RWPE2 (cell line): ENCODE results near the gene FLYWCH2.

ENCODE experiments used
- ATAC-seq: fragments of 200-7000 bp; cut with Tn5 transposase; 3 replicates; pipeline ENCODE4 v1.9.1; 2021; ENCODE audit warnings: low read depth
- DNase-seq: peaks from one replicate; pipeline ENCODE4 v3.0.0-alpha.2; 2020; ENCODE audit warnings: low spot score
- H3K27ac ChIP-seq: fragments of 450-650 bp; 2 replicates; pipeline ENCODE4 v1.5.1; 2017; ENCODE audit warnings: mild to moderate bottlenecking; ENCODE audit not compliant: poor library complexity, severe bottlenecking
- H3K27me3 ChIP-seq: fragments of 250-450 bp; sonication (Bioruptor Pico); 2 replicates; pipeline ENCODE4 v1.5.1; 2021; ENCODE audit warnings: mild to moderate bottlenecking, moderate library complexity; ENCODE audit not compliant: insufficient read depth, poor library complexity, severe bottlenecking
- H3K36me3 ChIP-seq: fragments of 250-450 bp; sonication (Bioruptor Pico); 2 replicates; pipeline ENCODE4 v1.5.1; 2020; ENCODE audit warnings: low read depth, mild to moderate bottlenecking, moderate library complexity
- H3K4me1 ChIP-seq: fragments of 250-450 bp; sonication (Bioruptor Pico); 2 replicates; pipeline ENCODE4 v1.5.1; 2021; ENCODE audit warnings: mild to moderate bottlenecking, moderate library complexity; ENCODE audit not compliant: insufficient read depth, poor library complexity, severe bottlenecking
- H3K4me3 ChIP-seq: fragments of 250-450 bp; sonication (Bioruptor Pico); 2 replicates; pipeline ENCODE4 v1.5.1; 2021; ENCODE audit warnings: mild to moderate bottlenecking, moderate library complexity; ENCODE audit not compliant: severe bottlenecking
- H3K9me3 ChIP-seq: fragments of 250-450 bp; sonication (Bioruptor Pico); 2 replicates; pipeline ENCODE4 v1.5.1; 2021; ENCODE audit warnings: mild to moderate bottlenecking, moderate library complexity; ENCODE audit not compliant: severe bottlenecking
- CTCF ChIP-seq: fragments of 450-650 bp; IDR thresholded peaks from one replicate; pipeline ENCODE4 v1.5.1; 2017; ENCODE audit warnings: mild to moderate bottlenecking, moderate library complexity; ENCODE audit not compliant: poor library complexity, severe bottlenecking

The FLYWCH2 gene

GRCh38 chr16:2934450-2934849 is 51.4 kb downstream of the FLYWCH2 start:
- ATAC-seq (no peak), DNase-seq (no peak)
- peaks cover 42% of the 10 kb centered on the region for H3K36me3 ChIP-seq
- no peak for TF ChIP-seq CTCF
- H3K9me3 ChIP-seq, result no peaks in the 10 kb centered on the region
- no peaks in the 10 kb centered on the region for H3K4me1 ChIP-seq
- H3K27ac ChIP-seq, result no peak overlapping the region
- H3K4me3 ChIP-seq, result no peak overlapping the region
- H3K27me3 ChIP-seq, result no peaks in the 10 kb centered on the region

DNA sequence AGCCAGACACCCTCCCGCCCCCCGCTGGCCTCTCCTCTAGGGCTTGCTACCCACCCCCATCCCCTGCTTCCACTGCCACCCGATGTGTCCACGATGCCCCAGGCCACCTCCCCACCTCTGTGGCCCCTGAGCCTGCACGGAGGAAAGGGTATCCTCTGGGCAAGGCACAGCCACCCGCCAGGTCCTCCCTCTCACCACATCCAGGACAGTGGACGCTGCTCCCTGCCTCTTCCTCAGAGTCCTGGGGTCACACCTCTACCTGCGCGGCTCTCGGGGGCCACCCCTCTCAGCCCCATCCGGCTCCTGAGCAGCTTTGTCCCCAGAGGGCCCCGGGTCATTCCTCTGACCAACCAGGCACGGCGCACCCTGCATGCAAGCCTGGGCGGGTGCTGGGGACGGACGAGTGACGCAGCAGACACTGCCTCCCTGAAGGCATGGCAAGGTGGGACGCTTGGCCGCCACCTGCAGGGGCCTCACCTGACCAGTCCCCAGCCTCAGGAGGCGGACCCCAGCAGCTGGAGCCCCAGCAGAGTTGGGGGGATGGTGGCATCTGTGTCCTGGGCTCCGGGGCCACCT is 53.5 kb downstream of the FLYWCH2 start:
- H3K36me3 ChIP-seq, result peaks cover 44% of the 10 kb centered on the region

DNA sequence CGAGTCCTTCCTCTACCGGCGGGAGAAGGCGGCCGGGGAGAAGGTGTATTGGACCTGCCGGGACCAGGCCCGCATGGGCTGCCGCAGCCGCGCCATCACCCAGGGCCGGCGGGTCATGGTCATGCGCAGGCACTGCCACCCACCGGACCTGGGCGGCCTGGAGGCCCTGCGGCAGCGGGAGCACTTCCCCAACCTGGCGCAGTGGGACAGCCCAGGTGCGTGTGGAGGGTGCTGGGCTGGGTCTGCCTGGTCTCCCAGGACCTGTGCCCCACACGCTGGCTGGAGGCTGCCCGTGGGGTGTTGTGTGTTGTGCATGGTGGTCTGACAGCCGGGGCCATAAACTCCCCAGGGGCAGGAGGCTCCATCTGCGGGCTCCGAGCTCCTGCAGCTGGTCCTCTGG is 54.2 kb downstream of the FLYWCH2 start:
- ATAC-seq (no peak), DNase-seq (no peak)
- Histone ChIP-seq H3K27me3 (no peaks in the 10 kb centered on the region), H3K36me3 (peaks cover 43% of the 10 kb centered on the region), H3K4me3 (no peak overlapping the region), H3K27ac (no peak overlapping the region), H3K4me1 (no peaks in the 10 kb centered on the region), H3K9me3 (no peaks in the 10 kb centered on the region)
- no peak for TF ChIP-seq CTCF

More for the DNA sequence above, 53.5 kb downstream of the FLYWCH2 start:
- H3K4me1 ChIP-seq, result no peaks in the 10 kb centered on the region
- no peak for TF ChIP-seq CTCF
- H3K4me3 ChIP-seq, result no peak overlapping the region
- ATAC-seq (no peak), DNase-seq (no peak)
- no peaks in the 10 kb centered on the region for H3K27me3 ChIP-seq
- no peak overlapping the region for H3K27ac ChIP-seq
- no peaks in the 10 kb centered on the region for H3K9me3 ChIP-seq

DNA sequence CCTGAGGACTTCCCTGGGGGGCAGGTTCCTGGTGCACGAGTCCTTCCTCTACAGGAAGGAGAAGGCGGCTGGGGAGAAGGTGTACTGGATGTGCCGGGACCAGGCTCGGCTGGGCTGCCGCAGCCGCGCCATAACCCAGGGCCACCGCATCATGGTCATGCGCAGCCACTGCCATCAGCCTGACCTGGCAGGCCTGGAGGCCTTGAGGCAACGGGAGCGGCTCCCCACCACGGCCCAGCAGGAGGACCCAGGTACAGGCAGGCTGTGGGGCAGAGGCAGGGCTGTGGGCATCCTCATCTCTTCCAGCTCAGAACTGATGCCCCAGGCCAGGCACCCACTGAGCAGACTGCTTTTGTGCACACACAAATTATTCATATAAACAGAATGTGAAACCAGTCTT is 55.2 kb downstream of the FLYWCH2 start:
- no peak for TF ChIP-seq CTCF
- DNase-seq (no peak), ATAC-seq (no peak)
- no peaks in the 10 kb centered on the region for H3K27me3 ChIP-seq
- H3K9me3 ChIP-seq, result no peaks in the 10 kb centered on the region
- no peak overlapping the region for H3K4me3 ChIP-seq
- no peak overlapping the region for H3K27ac ChIP-seq
- no peaks in the 10 kb centered on the region for H3K4me1 ChIP-seq
- H3K36me3 ChIP-seq, result peaks cover 45% of the 10 kb centered on the region

GRCh38 chr16:2939968-2940367 is 57.0 kb downstream of the FLYWCH2 start:
- H3K36me3 ChIP-seq, result peaks cover 39% of the 10 kb centered on the region
- no peak for ATAC-seq

More at GRCh38 chr16:2939968-2940367, 57.0 kb downstream of the FLYWCH2 start:
- H3K9me3 ChIP-seq, result no peaks in the 10 kb centered on the region
- H3K27me3 ChIP-seq, result no peaks in the 10 kb centered on the region
- no peak overlapping the region for H3K27ac ChIP-seq
- H3K4me1 ChIP-seq, result no peaks in the 10 kb centered on the region
- no peak overlapping the region for H3K4me3 ChIP-seq
- TF ChIP-seq CTCF, result no peak
- no peak for DNase-seq
